NT2/D1 (cell line): Measurements from ENCODE around the gene PTTG1IP2.
"Not testable (repeated sequence)": the region's sequence is repeated elsewhere in the genome, so short reads cannot be mapped to it uniquely, and the experiment has no call there.

Experiments
- DNase-seq: peaks from one replicate; pipeline ENCODE4 v3.0.0-alpha.2; 2011; ENCODE audit warnings: low read depth, low spot score
- H3K27me3 ChIP-seq: 2 replicates; pipeline ENCODE4 v1.6.0; 2011; ENCODE audit warnings: mild to moderate bottlenecking; ENCODE audit not compliant: insufficient read length, insufficient read depth
- H3K36me3 ChIP-seq: 2 replicates; pipeline ENCODE4 v1.6.1; 2011; ENCODE audit warnings: mild to moderate bottlenecking, low read length, mixed read lengths; ENCODE audit not compliant: insufficient read depth, insufficient read length
- H3K4me1 ChIP-seq: 2 replicates; pipeline ENCODE4 v1.5.1; 2011; ENCODE audit not compliant: insufficient read depth, insufficient read length
- H3K4me3 ChIP-seq: 2 replicates; pipeline ENCODE4 v1.5.1; 2011; ENCODE audit warnings: low read depth; ENCODE audit not compliant: insufficient read length
- H3K9ac ChIP-seq: 2 replicates; pipeline ENCODE4 v1.6.0; 2011; ENCODE audit warnings: low read depth; ENCODE audit not compliant: insufficient read length
- H3K9me3 ChIP-seq: 2 replicates; pipeline ENCODE4 v1.5.1; 2011; ENCODE audit warnings: mild to moderate bottlenecking, low read length; ENCODE audit not compliant: insufficient read depth
- SUZ12 ChIP-seq: IDR thresholded peaks from 2 replicates; pipeline ENCODE4 v1.6.1; 2011; ENCODE audit not compliant: insufficient read length, insufficient read depth; ENCODE audit errors: extremely low read depth
- YY1 ChIP-seq: IDR thresholded peaks from 2 replicates; pipeline ENCODE4 v1.6.1; 2011; ENCODE audit not compliant: insufficient read length, insufficient read depth
- ZNF274 ChIP-seq: IDR thresholded peaks from 2 replicates; pipeline ENCODE4 v1.6.1; 2011; ENCODE audit warnings: mild to moderate bottlenecking, low read depth, low read length

The PTTG1IP2 gene

GRCh38 chr7:90461219-90461618, 8.2 kb upstream of the PTTG1IP2 start:
- Histone ChIP-seq H3K9me3 (peaks cover 7% of the 10 kb centered on the region; the same call in 1 of the 2 replicates), H3K27me3 (no peaks in the 10 kb centered on the region), H3K9ac (no peak overlapping the region), H3K4me1 (no peaks in the 10 kb centered on the region), H3K4me3 (no peak overlapping the region), H3K36me3 (no peaks in the 10 kb centered on the region)
- DNase-seq: no peak
- TF ChIP-seq YY1 (no peak), SUZ12 (no peak), ZNF274 (no peak)

GRCh38 chr7:90463151-90463628, 6.2 kb upstream of the PTTG1IP2 start:
- H3K4me1 ChIP-seq, DNase-seq: not testable (repeated sequence)

GRCh38 chr7:90465816-90466215, 3.6 kb upstream of the PTTG1IP2 start:
- Histone ChIP-seq H3K36me3 (no peaks in the 10 kb centered on the region), H3K4me1 (no peaks in the 10 kb centered on the region), H3K9me3 (peaks cover 7% of the 10 kb centered on the region; the same call in 1 of the 2 replicates), H3K9ac (no peak overlapping the region), H3K4me3 (no peak overlapping the region), H3K27me3 (no peaks in the 10 kb centered on the region)
- no peak for DNase-seq
- no peak for TF ChIP-seq SUZ12
- TF ChIP-seq ZNF274: no peak
- TF ChIP-seq YY1: no peak

More at GRCh38 chr7:90463151-90463628, 6.2 kb upstream of the PTTG1IP2 start:
- not testable (repeated sequence) for H3K9ac ChIP-seq, H3K9me3 ChIP-seq, H3K36me3 ChIP-seq, H3K27me3 ChIP-seq, H3K4me3 ChIP-seq

- DNase-seq: no peak
- TF ChIP-seq ZNF274: no peak
- no peak for TF ChIP-seq YY1
- H3K4me3 ChIP-seq: no peak overlapping the region
- H3K9ac ChIP-seq: no peak overlapping the region
- H3K36me3 ChIP-seq: no peaks in the 10 kb centered on the region
- no peaks in the 10 kb centered on the region for H3K4me1 ChIP-seq
- H3K9me3 ChIP-seq: no peaks in the 10 kb centered on the region
- H3K27me3 ChIP-seq: no peaks in the 10 kb centered on the region
These were observed 3.5 kb downstream of the PTTG1IP2 start for GRCh38 chr7:90472805-90473540.

- Histone ChIP-seq H3K4me1 (no peaks in the 10 kb centered on the region), H3K9ac (no peak overlapping the region), H3K36me3 (no peaks in the 10 kb centered on the region), H3K27me3 (no peaks in the 10 kb centered on the region), H3K9me3 (no peaks in the 10 kb centered on the region), H3K4me3 (no peak overlapping the region)
- TF ChIP-seq ZNF274 (no peak), SUZ12 (no peak), YY1 (no peak)
- DNase-seq: no peak
These were observed 4.4 kb downstream of the PTTG1IP2 start for GRCh38 chr7:90473814-90474213.

GRCh38 chr7:90474284-90475210, 5.1 kb downstream of the PTTG1IP2 start:
- no peaks in the 10 kb centered on the region for H3K9me3 ChIP-seq
- DNase-seq: no peak
- H3K4me1 ChIP-seq: no peaks in the 10 kb centered on the region
- no peak overlapping the region for H3K9ac ChIP-seq
- TF ChIP-seq YY1 (no peak), ZNF274 (no peak), SUZ12 (no peak)
- no peaks in the 10 kb centered on the region for H3K36me3 ChIP-seq
- H3K4me3 ChIP-seq: no peak overlapping the region
- H3K27me3 ChIP-seq: no peaks in the 10 kb centered on the region

- no peak for DNase-seq
- Histone ChIP-seq H3K36me3 (no peaks in the 10 kb centered on the region), H3K4me1 (no peaks in the 10 kb centered on the region), H3K4me3 (no peak overlapping the region), H3K9ac (no peak overlapping the region), H3K27me3 (no peaks in the 10 kb centered on the region), H3K9me3 (no peaks in the 10 kb centered on the region)
- TF ChIP-seq ZNF274 (no peak), YY1 (no peak), SUZ12 (no peak)
These were observed 13.8 kb downstream of the PTTG1IP2 start for GRCh38 chr7:90483251-90483650.
